SK-N-SH treated with all-trans-retinoic acid at 6 μM for 48 hours (cell line): ENCODE results near the gene TRIM65.
"Not testable (repeated sequence)": the region's sequence is repeated elsewhere in the genome, so short reads cannot be mapped to it uniquely, and the experiment has no call there.

Experiments
- ATAC-seq: fragments of 200-7000 bp; cut with Tn5 transposase; 3 replicates; pipeline ENCODE4 v1.9.1; 2020; ENCODE audit warnings: mild to moderate bottlenecking, moderate library complexity
- ARNTL ChIP-seq: fragments of 450-650 bp; formaldehyde crosslinking; IDR thresholded peaks from 2 replicates; pipeline ENCODE4 v1.5.0; 2020; ENCODE audit warnings: low read depth, mild to moderate bottlenecking, moderate library complexity, borderline replicate concordance
- CREB5 ChIP-seq: fragments of 250-450 bp; sonication (Bioruptor Pico); IDR thresholded peaks from 2 replicates; pipeline ENCODE4 v1.5.1; 2020; ENCODE audit warnings: low read depth, mild to moderate bottlenecking, moderate library complexity
- CSDC2 ChIP-seq: fragments of 250-450 bp; sonication (Bioruptor Pico); IDR thresholded peaks from 2 replicates; pipeline ENCODE4 v1.5.0; 2020; ENCODE audit warnings: mild to moderate bottlenecking, moderate library complexity
- CSRNP3 ChIP-seq: fragments of 250-450 bp; sonication (Bioruptor Pico); IDR thresholded peaks from 2 replicates; pipeline ENCODE4 v1.5.1; 2021; ENCODE audit warnings: mild to moderate bottlenecking, moderate library complexity
- ESRRG ChIP-seq: fragments of 250-450 bp; sonication (Bioruptor Pico); IDR thresholded peaks from 2 replicates; pipeline ENCODE4 v1.6.1; 2021; ENCODE audit warnings: mild to moderate bottlenecking
- ISL1 ChIP-seq: fragments of 250-450 bp; sonication (Bioruptor Pico); IDR thresholded peaks from 2 replicates; pipeline ENCODE4 v2.1.2; 2022; ENCODE audit warnings: mild to moderate bottlenecking, moderate library complexity
- OSR1 ChIP-seq: fragments of 250-450 bp; sonication (Bioruptor Pico); IDR thresholded peaks from 2 replicates; pipeline ENCODE4 v1.8.0; 2022; ENCODE audit warnings: moderate library complexity, mild to moderate bottlenecking, inconsistent platforms
- PATZ1 ChIP-seq: fragments of 250-450 bp; sonication (Bioruptor Pico); IDR thresholded peaks from 2 replicates; pipeline ENCODE4 v1.8.0; 2020; ENCODE audit warnings: mild to moderate bottlenecking, moderate library complexity, borderline replicate concordance
- POU6F1 ChIP-seq: fragments of 250-450 bp; sonication (Bioruptor Pico); IDR thresholded peaks from 2 replicates; pipeline ENCODE4 v1.8.0; 2021; ENCODE audit warnings: low read depth, mild to moderate bottlenecking, moderate library complexity, borderline replicate concordance
- PPARA ChIP-seq: fragments of 250-450 bp; sonication (Bioruptor Pico); IDR thresholded peaks from 2 replicates; pipeline ENCODE4 v1.5.0; 2020; ENCODE audit warnings: mild to moderate bottlenecking, borderline replicate concordance
- RARB ChIP-seq: fragments of 250-450 bp; sonication (Bioruptor Pico); IDR thresholded peaks from 2 replicates; pipeline ENCODE4 v1.8.0; 2021; ENCODE audit warnings: mild to moderate bottlenecking, moderate library complexity
- SNAI2 ChIP-seq: fragments of 250-450 bp; sonication (Bioruptor Pico); IDR thresholded peaks from 2 replicates; pipeline ENCODE4 v1.5.0; 2020; ENCODE audit warnings: mild to moderate bottlenecking, moderate library complexity
- TCF4 ChIP-seq: fragments of 250-450 bp; sonication (Bioruptor Pico); IDR thresholded peaks from 2 replicates; pipeline ENCODE4 v1.8.0; 2021; ENCODE audit warnings: mild to moderate bottlenecking, moderate library complexity, borderline replicate concordance
- TOX ChIP-seq: fragments of 250-450 bp; sonication (Bioruptor Pico); IDR thresholded peaks from 2 replicates; pipeline ENCODE4 v1.8.0; 2021; ENCODE audit warnings: mild to moderate bottlenecking, moderate library complexity, borderline replicate concordance
- ZC3H10 ChIP-seq: fragments of 250-450 bp; sonication (Bioruptor Pico); IDR thresholded peaks from 2 replicates; pipeline ENCODE4 v1.5.1; 2021; ENCODE audit warnings: mild to moderate bottlenecking, moderate library complexity
- ZFP3 ChIP-seq: fragments of 250-450 bp; sonication (Bioruptor Pico); IDR thresholded peaks from 2 replicates; pipeline ENCODE4 v1.5.0; 2020; ENCODE audit warnings: mild to moderate bottlenecking, moderate library complexity
- ZFP30 ChIP-seq: fragments of 450-650 bp; formaldehyde crosslinking; IDR thresholded peaks from 2 replicates; pipeline ENCODE4 v1.5.0; 2022; ENCODE audit warnings: mild to moderate bottlenecking, moderate library complexity
- ZNF565 ChIP-seq: fragments of 450-650 bp; formaldehyde crosslinking; conservative IDR thresholded peaks from 2 replicates; pipeline ENCODE4 v1.5.0; 2020; ENCODE audit warnings: low read depth, mild to moderate bottlenecking, moderate library complexity
- ZNF70 ChIP-seq: fragments of 450-650 bp; formaldehyde crosslinking; IDR thresholded peaks from 2 replicates; pipeline ENCODE4 v1.5.0; 2020; ENCODE audit warnings: mild to moderate bottlenecking, moderate library complexity
- ZNF8 ChIP-seq: fragments of 450-650 bp; formaldehyde crosslinking; IDR thresholded peaks from 2 replicates; pipeline ENCODE4 v1.5.0; 2020; ENCODE audit warnings: mild to moderate bottlenecking, moderate library complexity

Gene TRIM65

GRCh38 chr17:75869282-75870141, 27.2 kb downstream of the TRIM65 start:
- TF ChIP-seq ZNF8 (CRISPR knock-in tag) = no peak
- no peak for TF ChIP-seq ARNTL (CRISPR knock-in tag)
- no peak for TF ChIP-seq RARB (CRISPR knock-in tag)
- no peak for TF ChIP-seq CSDC2
- TF ChIP-seq PPARA (CRISPR knock-in tag) = no peak
- no peak for TF ChIP-seq ZNF70
- no peak for TF ChIP-seq ZFP30 (CRISPR knock-in tag)
- TF ChIP-seq ZNF565 (CRISPR knock-in tag) = no peak
- no peak for TF ChIP-seq POU6F1 (CRISPR knock-in tag)
- TF ChIP-seq PATZ1 = no peak
- TF ChIP-seq CREB5 (CRISPR knock-in tag) = no peak
- TF ChIP-seq ISL1 (CRISPR knock-in tag) = no peak
- no peak for TF ChIP-seq TCF4 (CRISPR knock-in tag)
- TF ChIP-seq SNAI2 (CRISPR knock-in tag) = no peak
- no peak for TF ChIP-seq ZC3H10 (CRISPR knock-in tag)
- TF ChIP-seq TOX (CRISPR knock-in tag) = no peak
- TF ChIP-seq ESRRG (CRISPR knock-in tag) = no peak
- TF ChIP-seq CSRNP3 = no peak
- no peak for ATAC-seq

GRCh38 chr17:75868730-75869281, 27.9 kb downstream of the TRIM65 start:
- ATAC-seq = not testable (repeated sequence)

- ATAC-seq = not testable (repeated sequence)
Observed at GRCh38 chr17:75865404-75866188, 31.2 kb downstream of the TRIM65 start.

- ATAC-seq = not testable (repeated sequence)
Observed at GRCh38 chr17:75864887-75865286, 31.9 kb downstream of the TRIM65 start.

GRCh38 chr17:75864448-75864871, 32.3 kb downstream of the TRIM65 start:
- no peak for TF ChIP-seq SNAI2 (CRISPR knock-in tag)
- TF ChIP-seq ARNTL (CRISPR knock-in tag) = no peak
- no peak for TF ChIP-seq OSR1 (CRISPR knock-in tag)
- TF ChIP-seq PPARA (CRISPR knock-in tag) = no peak
- TF ChIP-seq ZFP3 = no peak
- ATAC-seq = no peak; the same call in 2 of the 3 replicates
